Measurements from ENCODE around the gene PNMA8C. TPM values are rescaled to one million over a fixed set of nuclear protein-coding genes. Genes with fewer than 3 reads are reported as not detected.

The PNMA8C gene
- total RNA-seq, 6 experiments from 2014 or later: 0.05 to 0.09 (median 0.07) TPM; not detected in 3

GRCh38 chr19:46409191-46409590 is 19.5 kb downstream of the PNMA8C start:
- H3K4me1 Mint-ChIP-seq (ENCODE audit: low read depth): peaks cover 40% of the 10 kb centered on the region
- TF ChIP-seq, protein P1, sequence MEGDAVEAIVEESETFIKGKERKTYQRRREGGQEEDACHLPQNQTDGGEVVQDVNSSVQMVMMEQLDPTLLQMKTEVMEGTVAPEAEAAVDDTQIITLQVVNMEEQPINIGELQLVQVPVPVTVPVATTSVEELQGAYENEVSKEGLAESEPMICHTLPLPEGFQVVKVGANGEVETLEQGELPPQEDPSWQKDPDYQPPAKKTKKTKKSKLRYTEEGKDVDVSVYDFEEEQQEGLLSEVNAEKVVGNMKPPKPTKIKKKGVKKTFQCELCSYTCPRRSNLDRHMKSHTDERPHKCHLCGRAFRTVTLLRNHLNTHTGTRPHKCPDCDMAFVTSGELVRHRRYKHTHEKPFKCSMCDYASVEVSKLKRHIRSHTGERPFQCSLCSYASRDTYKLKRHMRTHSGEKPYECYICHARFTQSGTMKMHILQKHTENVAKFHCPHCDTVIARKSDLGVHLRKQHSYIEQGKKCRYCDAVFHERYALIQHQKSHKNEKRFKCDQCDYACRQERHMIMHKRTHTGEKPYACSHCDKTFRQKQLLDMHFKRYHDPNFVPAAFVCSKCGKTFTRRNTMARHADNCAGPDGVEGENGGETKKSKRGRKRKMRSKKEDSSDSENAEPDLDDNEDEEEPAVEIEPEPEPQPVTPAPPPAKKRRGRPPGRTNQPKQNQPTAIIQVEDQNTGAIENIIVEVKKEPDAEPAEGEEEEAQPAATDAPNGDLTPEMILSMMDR (IDR thresholded peaks at IDR 0.05): no peak
- H3K9me3 Mint-ChIP-seq: no peaks in the 10 kb centered on the region
- peaks cover 22% of the 10 kb centered on the region for H3K27me3 Mint-ChIP-seq (ENCODE audit: insufficient read depth)
- DNase-seq: no peak
- H3K4me3 Mint-ChIP-seq: no peak overlapping the region
- H3K27ac Mint-ChIP-seq: no peak overlapping the region
- peaks cover 5% of the 10 kb centered on the region; the same call in 1 of the 2 replicates for H3K36me3 Mint-ChIP-seq (ENCODE audit: low read depth)

GRCh38 chr19:46408664-46409039 is 20.1 kb downstream of the PNMA8C start:
- Mint-ChIP-seq H3K4me1 (ENCODE audit: low read depth) (peaks cover 46% of the 10 kb centered on the region), H3K27ac (no peak overlapping the region), H3K9me3 (no peaks in the 10 kb centered on the region), H3K4me3 (peak overlapping the region; percentile 31; the same call in 1 of the 2 replicates), H3K27me3 (ENCODE audit: insufficient read depth) (peaks cover 22% of the 10 kb centered on the region), H3K36me3 (ENCODE audit: low read depth) (peaks cover 5% of the 10 kb centered on the region; the same call in 1 of the 2 replicates)
- TF ChIP-seq, protein P1 (IDR thresholded peaks at IDR 0.05): no peak
- no peak for DNase-seq

DNA sequence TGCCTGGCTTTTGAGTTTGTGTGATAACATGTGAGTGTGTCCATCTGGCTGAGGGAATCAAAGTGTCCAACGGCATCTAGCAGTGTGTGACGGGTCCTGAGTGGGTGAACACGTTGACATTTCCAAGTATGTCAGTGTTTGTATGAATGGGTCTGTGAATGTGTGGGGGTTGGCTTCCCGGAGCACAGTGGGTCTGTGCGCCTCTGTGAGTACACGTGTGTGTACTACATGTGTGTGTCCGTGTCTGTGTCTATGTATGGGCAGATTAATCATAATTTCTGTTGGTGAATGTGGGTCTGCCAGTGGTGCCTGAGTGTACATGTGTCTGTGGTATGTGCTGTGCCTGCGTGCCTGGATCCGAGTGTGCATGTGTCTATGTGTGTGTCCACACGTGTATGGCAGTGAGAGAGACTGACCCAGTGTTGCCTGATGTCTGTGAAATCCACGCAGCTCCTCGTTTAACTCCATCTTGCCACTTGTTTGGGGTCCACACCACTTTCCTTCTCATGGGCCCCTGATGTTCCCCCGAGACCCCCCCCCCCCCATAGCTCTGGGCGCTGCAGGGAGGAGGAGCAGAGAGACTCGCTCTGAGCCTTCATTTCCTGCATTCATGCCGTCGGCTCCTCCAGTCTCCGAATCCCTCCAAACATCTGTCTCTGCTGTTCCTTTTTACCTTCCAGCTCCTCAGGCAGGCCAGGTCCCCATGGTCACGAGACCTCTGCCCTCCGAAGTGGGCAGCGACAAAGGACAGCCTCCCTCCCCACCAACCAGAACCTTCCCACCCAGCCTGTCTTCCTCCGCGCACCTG is 20.7 kb downstream of the PNMA8C start:
- Mint-ChIP-seq H3K27ac (no peak overlapping the region), H3K4me3 (peak overlapping the region; percentile 31; the same call in 1 of the 2 replicates), H3K9me3 (no peaks in the 10 kb centered on the region), H3K36me3 (ENCODE audit: low read depth) (peaks cover 5% of the 10 kb centered on the region; the same call in 1 of the 2 replicates), H3K27me3 (ENCODE audit: insufficient read depth) (peaks cover 22% of the 10 kb centered on the region), H3K4me1 (ENCODE audit: low read depth) (peaks cover 46% of the 10 kb centered on the region)
- TF ChIP-seq, protein P1 (IDR thresholded peaks at IDR 0.05): no peak
- DNase-seq: no peak

- TF ChIP-seq, protein P1 (IDR thresholded peaks at IDR 0.05): no peak
- Mint-ChIP-seq H3K27ac (no peak overlapping the region), H3K9me3 (no peaks in the 10 kb centered on the region), H3K4me3 (no peak overlapping the region), H3K4me1 (ENCODE audit: low read depth) (peaks cover 43% of the 10 kb centered on the region), H3K36me3 (ENCODE audit: low read depth) (peaks cover 5% of the 10 kb centered on the region; the same call in 1 of the 2 replicates), H3K27me3 (ENCODE audit: insufficient read depth) (peaks cover 21% of the 10 kb centered on the region)
- no peak for DNase-seq
Observed at GRCh38 chr19:46406976-46407375, 21.8 kb downstream of the PNMA8C start.

- no peak for DNase-seq
- no peaks in the 10 kb centered on the region for H3K9me3 Mint-ChIP-seq
- TF ChIP-seq, protein P1 (IDR thresholded peaks at IDR 0.05): peak; percentile 39
- peaks cover 16% of the 10 kb centered on the region for H3K27me3 Mint-ChIP-seq (ENCODE audit: insufficient read depth)
- no peak overlapping the region; the same call in 1 of the 2 replicates for H3K27ac Mint-ChIP-seq
- peaks cover 35% of the 10 kb centered on the region for H3K4me1 Mint-ChIP-seq (ENCODE audit: low read depth)
- H3K4me3 Mint-ChIP-seq: peak overlapping the region; percentile 87
- no peaks in the 10 kb centered on the region for H3K36me3 Mint-ChIP-seq (ENCODE audit: low read depth)
Observed at GRCh38 chr19:46404753-46405468, 23.8 kb downstream of the PNMA8C start.

Data from HFFc6 (cell line).